Measurements from ENCODE around the gene TET3.

DNA sequence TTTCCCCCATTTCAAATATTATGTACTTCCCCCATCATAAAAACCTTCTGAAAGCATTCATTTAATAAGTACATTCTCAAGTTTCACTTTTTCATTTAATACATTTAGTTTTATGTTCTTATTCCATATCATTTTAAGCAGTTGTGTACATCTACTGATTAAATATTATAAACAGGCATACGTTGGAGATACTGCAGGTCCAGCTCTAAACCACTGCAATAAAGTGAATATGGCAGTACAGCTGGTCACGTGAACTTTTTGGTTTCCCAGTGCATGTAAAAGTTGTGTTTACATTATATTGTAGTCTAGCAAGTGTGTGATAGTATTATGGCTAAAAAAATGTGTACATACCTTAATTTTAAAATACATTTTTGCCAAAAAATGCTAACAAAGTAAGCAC, 48.7 kb downstream of the TET3 start:
- TF ChIP-seq POLR2AphosphoS5 (IDR thresholded peaks at IDR 0.05) (no peak), POLR2A (IDR thresholded peaks at IDR 0.05) (no peak), EP300 (IDR thresholded peaks at IDR 0.05) (no peak)
- TF ChIP-seq, protein P1, sequence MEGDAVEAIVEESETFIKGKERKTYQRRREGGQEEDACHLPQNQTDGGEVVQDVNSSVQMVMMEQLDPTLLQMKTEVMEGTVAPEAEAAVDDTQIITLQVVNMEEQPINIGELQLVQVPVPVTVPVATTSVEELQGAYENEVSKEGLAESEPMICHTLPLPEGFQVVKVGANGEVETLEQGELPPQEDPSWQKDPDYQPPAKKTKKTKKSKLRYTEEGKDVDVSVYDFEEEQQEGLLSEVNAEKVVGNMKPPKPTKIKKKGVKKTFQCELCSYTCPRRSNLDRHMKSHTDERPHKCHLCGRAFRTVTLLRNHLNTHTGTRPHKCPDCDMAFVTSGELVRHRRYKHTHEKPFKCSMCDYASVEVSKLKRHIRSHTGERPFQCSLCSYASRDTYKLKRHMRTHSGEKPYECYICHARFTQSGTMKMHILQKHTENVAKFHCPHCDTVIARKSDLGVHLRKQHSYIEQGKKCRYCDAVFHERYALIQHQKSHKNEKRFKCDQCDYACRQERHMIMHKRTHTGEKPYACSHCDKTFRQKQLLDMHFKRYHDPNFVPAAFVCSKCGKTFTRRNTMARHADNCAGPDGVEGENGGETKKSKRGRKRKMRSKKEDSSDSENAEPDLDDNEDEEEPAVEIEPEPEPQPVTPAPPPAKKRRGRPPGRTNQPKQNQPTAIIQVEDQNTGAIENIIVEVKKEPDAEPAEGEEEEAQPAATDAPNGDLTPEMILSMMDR (IDR thresholded peaks at IDR 0.05), result no peak

Data from sigmoid colon (tissue), 4 donors.